OCI-LY1 (cell line): ENCODE measurements around the gene ZFHX3.

Source experiments
- H2AFZ ChIP-seq: fragments of 200-600 bp; sonication (generic), shearing (Covaris generic); 2 replicates; pipeline ENCODE4 v1.6.0; 2014; ENCODE audit warnings: antibody characterized with exemption, mild to moderate bottlenecking, low read length
- H3F3A ChIP-seq: fragments of 200-600 bp; sonication (generic), shearing (Covaris generic); 2 replicates; pipeline ENCODE4 v1.6.0; 2014; ENCODE audit warnings: mild to moderate bottlenecking, antibody characterized with exemption, low read length, moderate library complexity; ENCODE audit not compliant: insufficient read depth
- H3K27ac ChIP-seq: fragments of 200-600 bp; sonication (generic); 2 replicates; pipeline ENCODE4 v1.5.1; 2014; ENCODE audit warnings: low read length, mixed run types, mild to moderate bottlenecking, low read depth; ENCODE audit not compliant: poor library complexity, severe bottlenecking
- H3K27me3 ChIP-seq: fragments of 200-600 bp; sonication (generic); 2 replicates; pipeline ENCODE4 v1.6.0; 2014; ENCODE audit warnings: antibody characterized with exemption, mild to moderate bottlenecking, low read length, moderate library complexity; ENCODE audit not compliant: insufficient read depth
- H3K36me3 ChIP-seq: fragments of 200-600 bp; sonication (generic); 2 replicates; pipeline ENCODE4 v1.6.1; 2014; ENCODE audit warnings: mild to moderate bottlenecking, antibody characterized with exemption, low read length, moderate library complexity, mixed read lengths; ENCODE audit not compliant: insufficient read depth
- H3K4me1 ChIP-seq: fragments of 200-600 bp; sonication (generic); 2 replicates; pipeline ENCODE4 v1.5.1; 2014; ENCODE audit warnings: mild to moderate bottlenecking, low read length, moderate library complexity; ENCODE audit not compliant: insufficient read depth, severe bottlenecking
- H3K4me2 ChIP-seq: fragments of 200-600 bp; sonication (generic), shearing (Covaris generic); 2 replicates; pipeline ENCODE4 v1.6.1; 2014; ENCODE audit warnings: low read length
- H3K4me3 ChIP-seq: fragments of 200-600 bp; sonication (generic); 2 replicates; pipeline ENCODE4 v1.5.1; 2014; ENCODE audit warnings: low read length, low read depth, mild to moderate bottlenecking, mixed read lengths; ENCODE audit not compliant: poor library complexity, severe bottlenecking
- H3K79me2 ChIP-seq: fragments of 200-600 bp; shearing (Covaris generic); 2 replicates; pipeline ENCODE4 v1.6.1; 2016; ENCODE audit warnings: mixed run types, low read length, mixed read lengths; ENCODE audit not compliant: insufficient read depth
- H3K9ac ChIP-seq: fragments of 200-600 bp; sonication (generic), shearing (Covaris generic); 2 replicates; pipeline ENCODE4 v1.6.1; 2014; ENCODE audit warnings: mild to moderate bottlenecking, low read length, mixed read lengths
- H3K9me2 ChIP-seq: fragments of 200-600 bp; sonication (generic), shearing (Covaris generic); 2 replicates; pipeline ENCODE4 v1.6.1; 2014; ENCODE audit warnings: low read depth, mild to moderate bottlenecking, low read length, mixed read lengths
- H3K9me3 ChIP-seq: fragments of 200-600 bp; shearing (Covaris generic); 2 replicates; pipeline ENCODE4 v1.6.1; 2014; ENCODE audit warnings: low read length, mixed read lengths
- H4K20me1 ChIP-seq: fragments of 200-600 bp; sonication (generic), shearing (Covaris generic); 2 replicates; pipeline ENCODE4 v1.6.0; 2016; ENCODE audit warnings: mild to moderate bottlenecking, low read length; ENCODE audit not compliant: insufficient read depth
- EZH2 ChIP-seq: fragments of 200-600 bp; sonication (generic), shearing (Covaris generic); IDR thresholded peaks from 2 replicates; pipeline ENCODE4 v1.8.0; 2017; ENCODE audit warnings: borderline replicate concordance, mixed run types, mild to moderate bottlenecking, antibody characterized with exemption, low read length, moderate library complexity, mixed read lengths
- TF ChIP-seq, protein P1 (sequence below): fragments of 200-600 bp; sonication (generic), shearing (Covaris generic); IDR thresholded peaks from 2 replicates; pipeline ENCODE4 v1.5.1; 2017; ENCODE audit warnings: mild to moderate bottlenecking, antibody characterized with exemption, low read length, moderate library complexity, mixed read lengths

Gene ZFHX3

DNA sequence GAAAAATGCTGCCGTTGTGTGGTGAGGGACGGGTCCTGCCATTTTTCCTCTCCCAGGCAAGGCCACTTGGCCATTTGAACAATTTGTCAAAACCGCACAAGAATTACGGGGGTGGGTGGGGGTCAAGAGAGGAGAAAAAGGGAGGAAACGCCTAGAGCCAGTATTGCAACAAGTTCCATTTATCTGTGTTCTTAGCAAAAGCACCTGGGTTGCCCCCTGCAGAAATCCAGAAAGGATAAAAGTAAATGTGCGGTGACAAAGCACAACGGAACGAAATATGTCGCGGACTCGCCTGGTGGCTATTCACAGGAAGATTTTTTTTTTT, 209.4 kb downstream of the ZFHX3 start:
- Histone ChIP-seq H3K4me2 (no peak overlapping the region), H3K4me3 (no peak overlapping the region), H3K36me3 (no peaks in the 10 kb centered on the region), H3K79me2 (no peaks in the 10 kb centered on the region), H3K4me1 (no peaks in the 10 kb centered on the region), H3K27me3 (no peaks in the 10 kb centered on the region), H3K9me3 (no peaks in the 10 kb centered on the region), H3K9ac (no peak overlapping the region), H3F3A (no peaks in the 10 kb centered on the region), H2AFZ (no peak overlapping the region), H3K27ac (no peak overlapping the region), H3K9me2 (no peaks in the 10 kb centered on the region), H4K20me1 (no peaks in the 10 kb centered on the region)
- TF ChIP-seq, protein P1, sequence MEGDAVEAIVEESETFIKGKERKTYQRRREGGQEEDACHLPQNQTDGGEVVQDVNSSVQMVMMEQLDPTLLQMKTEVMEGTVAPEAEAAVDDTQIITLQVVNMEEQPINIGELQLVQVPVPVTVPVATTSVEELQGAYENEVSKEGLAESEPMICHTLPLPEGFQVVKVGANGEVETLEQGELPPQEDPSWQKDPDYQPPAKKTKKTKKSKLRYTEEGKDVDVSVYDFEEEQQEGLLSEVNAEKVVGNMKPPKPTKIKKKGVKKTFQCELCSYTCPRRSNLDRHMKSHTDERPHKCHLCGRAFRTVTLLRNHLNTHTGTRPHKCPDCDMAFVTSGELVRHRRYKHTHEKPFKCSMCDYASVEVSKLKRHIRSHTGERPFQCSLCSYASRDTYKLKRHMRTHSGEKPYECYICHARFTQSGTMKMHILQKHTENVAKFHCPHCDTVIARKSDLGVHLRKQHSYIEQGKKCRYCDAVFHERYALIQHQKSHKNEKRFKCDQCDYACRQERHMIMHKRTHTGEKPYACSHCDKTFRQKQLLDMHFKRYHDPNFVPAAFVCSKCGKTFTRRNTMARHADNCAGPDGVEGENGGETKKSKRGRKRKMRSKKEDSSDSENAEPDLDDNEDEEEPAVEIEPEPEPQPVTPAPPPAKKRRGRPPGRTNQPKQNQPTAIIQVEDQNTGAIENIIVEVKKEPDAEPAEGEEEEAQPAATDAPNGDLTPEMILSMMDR = no peak
- no peak for TF ChIP-seq EZH2

- H3K9me2 ChIP-seq = no peaks in the 10 kb centered on the region
- H3K9me3 ChIP-seq = no peaks in the 10 kb centered on the region
- H3K4me3 ChIP-seq = no peak overlapping the region
- H3F3A ChIP-seq = no peaks in the 10 kb centered on the region
- no peaks in the 10 kb centered on the region for H3K4me1 ChIP-seq
- no peak overlapping the region for H3K4me2 ChIP-seq
- H3K27ac ChIP-seq = no peak overlapping the region
- no peaks in the 10 kb centered on the region for H3K27me3 ChIP-seq
- no peaks in the 10 kb centered on the region for H3K36me3 ChIP-seq
- no peaks in the 10 kb centered on the region for H4K20me1 ChIP-seq
- H2AFZ ChIP-seq = no peak overlapping the region
- no peaks in the 10 kb centered on the region for H3K79me2 ChIP-seq
- TF ChIP-seq EZH2 = no peak
- TF ChIP-seq, protein P1 = no peak
- no peak overlapping the region for H3K9ac ChIP-seq
These were observed 209.9 kb downstream of the ZFHX3 start for GRCh38 chr16:72837846-72838585.

GRCh38 chr16:72836985-72837384, 210.9 kb downstream of the ZFHX3 start:
- Histone ChIP-seq H3K79me2 (no peaks in the 10 kb centered on the region), H3K27me3 (no peaks in the 10 kb centered on the region), H3K4me3 (no peak overlapping the region), H3K9me2 (no peaks in the 10 kb centered on the region), H2AFZ (no peak overlapping the region), H3F3A (no peaks in the 10 kb centered on the region), H3K4me2 (no peak overlapping the region), H3K9ac (no peak overlapping the region), H3K4me1 (no peaks in the 10 kb centered on the region), H3K9me3 (no peaks in the 10 kb centered on the region), H3K27ac (no peak overlapping the region), H4K20me1 (no peaks in the 10 kb centered on the region), H3K36me3 (no peaks in the 10 kb centered on the region)
- TF ChIP-seq, protein P1 = no peak
- no peak for TF ChIP-seq EZH2
